Fibroblast of skin of right quadriceps (primary cell): ENCODE data around the gene CYP4A11.
A peak's percentile ranks its signal among the peaks of the same experiment; 100 is the strongest.
"Not testable (repeated sequence)": the region's sequence is repeated elsewhere in the genome, so short reads cannot be mapped to it uniquely, and the experiment has no call there.

Experiments used
- DNase-seq: peaks from one replicate; pipeline ENCODE4 v3.0.0-alpha.2; 2013

CYP4A11 gene, protein sequence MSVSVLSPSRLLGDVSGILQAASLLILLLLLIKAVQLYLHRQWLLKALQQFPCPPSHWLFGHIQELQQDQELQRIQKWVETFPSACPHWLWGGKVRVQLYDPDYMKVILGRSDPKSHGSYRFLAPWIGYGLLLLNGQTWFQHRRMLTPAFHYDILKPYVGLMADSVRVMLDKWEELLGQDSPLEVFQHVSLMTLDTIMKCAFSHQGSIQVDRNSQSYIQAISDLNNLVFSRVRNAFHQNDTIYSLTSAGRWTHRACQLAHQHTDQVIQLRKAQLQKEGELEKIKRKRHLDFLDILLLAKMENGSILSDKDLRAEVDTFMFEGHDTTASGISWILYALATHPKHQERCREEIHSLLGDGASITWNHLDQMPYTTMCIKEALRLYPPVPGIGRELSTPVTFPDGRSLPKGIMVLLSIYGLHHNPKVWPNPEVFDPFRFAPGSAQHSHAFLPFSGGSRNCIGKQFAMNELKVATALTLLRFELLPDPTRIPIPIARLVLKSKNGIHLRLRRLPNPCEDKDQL

DNA sequence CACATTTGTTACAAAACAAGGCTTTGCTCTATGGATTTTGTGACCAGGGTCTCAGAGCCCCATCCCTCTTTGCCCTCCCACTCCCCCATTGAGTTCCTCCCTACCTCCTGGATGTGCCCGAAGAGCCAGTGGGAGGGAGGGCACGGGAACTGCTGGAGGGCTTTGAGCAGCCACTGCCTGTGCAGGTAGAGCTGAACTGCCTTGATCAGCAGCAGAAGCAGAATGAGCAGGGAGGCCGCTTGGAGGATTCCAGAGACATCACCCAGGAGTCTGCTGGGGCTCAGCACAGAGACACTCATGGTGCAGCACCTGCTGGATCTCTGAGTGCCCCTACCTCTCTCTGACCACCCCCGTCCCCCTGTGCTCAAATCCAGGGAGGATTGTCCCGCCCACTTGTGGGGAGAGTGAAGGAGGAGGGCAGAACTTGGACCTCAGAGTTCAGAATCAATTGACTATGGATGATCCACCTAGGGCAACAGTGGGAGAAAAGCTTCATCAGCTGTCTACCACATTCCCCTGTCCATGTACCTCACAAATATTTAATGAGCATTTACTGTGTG is at the start of gene CYP4A11:
Gene CYP4A11 (minus strand): TSS at position 342 of the 560 bp plus-strand sequence. CDS start 43 bp downstream, at position 299.
- no peak for DNase-seq

DNA sequence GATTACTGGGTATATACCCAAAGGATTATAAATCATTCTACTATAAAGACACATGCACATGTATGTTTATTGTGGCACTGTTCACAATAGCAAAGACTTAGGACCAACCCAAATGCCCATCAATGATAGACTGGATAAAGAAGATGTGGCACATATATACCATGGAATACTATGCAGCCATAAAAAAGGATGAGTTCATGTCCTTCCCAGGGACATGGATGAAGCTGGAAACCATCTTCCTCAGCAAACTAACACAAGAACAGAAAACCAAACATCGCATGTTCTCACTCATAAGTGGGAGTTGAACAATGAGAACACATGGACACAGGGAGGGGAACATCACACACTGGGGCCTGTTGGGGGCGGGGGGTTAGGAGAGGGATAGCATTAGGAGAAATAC is 49.3 kb upstream of the CYP4A11 start:
- not testable (repeated sequence) for DNase-seq

DNA sequence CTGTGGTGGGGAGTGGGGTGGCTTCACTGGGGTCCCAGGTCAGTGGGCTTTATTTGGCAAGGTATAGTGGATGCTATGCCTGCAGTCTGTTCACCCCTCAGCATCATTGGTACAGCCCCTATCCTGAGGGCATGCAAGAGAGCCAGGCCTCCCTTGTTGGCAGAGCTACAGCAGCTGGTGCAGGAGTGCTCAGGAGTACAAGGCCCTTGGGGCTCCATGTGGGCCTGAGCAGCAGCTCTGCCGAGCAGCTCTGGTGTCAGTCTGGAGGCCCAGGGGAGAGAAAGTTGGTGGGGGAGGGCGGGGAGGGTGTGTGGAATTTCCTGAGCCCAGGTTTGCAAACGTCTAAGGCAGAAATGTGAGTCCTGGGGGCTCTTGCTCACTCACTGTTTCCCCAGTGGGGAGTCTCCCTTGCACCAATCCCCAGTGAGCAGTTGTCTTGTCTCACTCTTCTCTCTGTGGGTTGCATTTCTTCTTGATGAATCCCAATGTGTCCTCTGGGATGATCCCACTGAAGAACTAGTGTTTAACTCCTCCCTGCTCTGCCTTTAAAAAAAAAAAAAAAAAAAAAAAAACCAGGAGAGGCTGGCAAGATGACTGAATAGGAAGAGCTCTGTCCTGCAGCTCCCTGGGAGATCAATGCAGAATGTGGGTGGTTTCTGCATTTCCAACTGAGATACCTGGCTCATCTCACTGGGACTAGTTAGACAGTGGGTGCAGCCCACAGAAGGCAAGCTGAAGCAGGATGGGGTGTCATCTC is 42.7 kb upstream of the CYP4A11 start:
- DNase-seq = peak; percentile 44

DNA sequence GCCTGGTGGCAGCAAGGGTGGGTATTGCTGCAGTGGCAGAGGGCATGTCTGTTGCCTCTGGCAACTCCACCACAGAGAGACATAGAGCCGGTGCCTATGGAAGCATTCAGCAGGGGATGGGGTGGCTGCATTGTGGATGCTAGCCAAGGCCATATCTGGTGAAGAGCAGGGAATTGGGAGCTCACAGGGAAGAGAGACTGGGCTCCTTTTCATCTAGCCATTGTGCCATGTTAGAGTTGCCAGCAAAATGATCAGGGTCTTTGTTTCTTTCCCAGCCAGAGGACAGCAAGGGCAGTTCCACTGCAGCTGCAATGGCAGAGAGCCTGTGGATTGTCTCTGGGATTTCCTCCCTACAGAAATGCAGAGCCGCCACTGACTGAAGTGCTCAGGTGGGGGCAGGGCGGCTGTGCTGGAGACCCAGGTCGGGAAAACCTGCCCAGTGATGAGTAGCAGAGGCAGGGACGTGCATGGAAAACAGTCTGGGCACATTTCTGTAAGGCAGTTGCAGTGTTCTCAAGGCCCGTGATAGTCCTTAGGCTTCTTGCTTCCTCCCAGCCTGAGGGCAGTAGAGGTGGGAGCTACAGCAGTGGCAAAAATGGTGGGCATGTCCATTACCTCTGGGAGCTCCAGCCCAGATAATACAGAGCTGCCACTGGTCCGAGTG is 42.0 kb upstream of the CYP4A11 start:
- no peak for DNase-seq

DNA sequence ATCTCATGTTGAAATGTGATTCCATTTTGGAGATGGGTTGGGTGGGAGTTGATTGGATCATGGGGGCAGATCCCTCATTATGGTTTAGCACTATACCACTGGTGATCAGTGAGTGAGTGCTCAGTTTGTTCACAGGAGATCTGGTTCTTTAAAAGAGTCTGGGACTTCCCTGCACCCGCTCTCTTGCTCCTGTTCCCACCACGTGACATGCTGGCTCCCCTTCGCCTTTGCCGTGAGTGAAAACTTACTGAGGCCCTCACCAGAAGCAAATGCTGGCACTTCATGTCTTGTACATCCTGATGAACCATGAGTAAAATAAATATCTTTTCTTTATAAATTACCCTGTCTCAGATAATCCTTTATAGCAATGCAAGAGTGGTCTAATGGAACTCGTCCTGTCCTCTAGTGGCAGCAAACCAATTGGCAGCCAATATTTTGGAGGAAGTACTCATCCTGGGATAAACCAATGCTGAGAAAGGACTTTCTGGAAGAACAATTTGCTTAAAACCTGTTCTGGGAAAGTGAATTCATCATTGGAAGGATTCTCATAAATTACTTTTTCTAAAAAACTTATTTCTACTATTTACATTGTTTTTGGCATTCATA is 27.8 kb upstream of the CYP4A11 start:
- DNase-seq = no peak

DNA sequence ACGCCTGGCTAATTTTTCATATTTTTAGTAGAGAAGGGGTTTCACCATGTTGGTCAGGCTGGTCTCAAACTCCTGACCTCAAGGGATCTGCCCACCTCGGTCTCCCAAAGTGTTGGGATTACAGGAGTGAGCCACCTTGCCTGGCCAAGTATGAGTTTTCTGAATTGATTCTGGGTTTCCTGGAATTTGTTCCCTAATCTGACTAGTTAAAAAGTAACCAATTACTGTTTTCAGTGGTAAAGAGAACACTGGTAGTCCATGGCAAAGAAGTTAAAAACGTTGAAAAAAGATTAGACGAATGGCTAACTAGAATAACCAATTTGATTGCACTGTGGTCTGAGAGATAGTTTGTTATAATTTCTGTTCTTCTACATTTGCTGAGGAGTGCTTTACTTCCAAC is 21.0 kb upstream of the CYP4A11 start:
- DNase-seq = not testable (repeated sequence)

DNA sequence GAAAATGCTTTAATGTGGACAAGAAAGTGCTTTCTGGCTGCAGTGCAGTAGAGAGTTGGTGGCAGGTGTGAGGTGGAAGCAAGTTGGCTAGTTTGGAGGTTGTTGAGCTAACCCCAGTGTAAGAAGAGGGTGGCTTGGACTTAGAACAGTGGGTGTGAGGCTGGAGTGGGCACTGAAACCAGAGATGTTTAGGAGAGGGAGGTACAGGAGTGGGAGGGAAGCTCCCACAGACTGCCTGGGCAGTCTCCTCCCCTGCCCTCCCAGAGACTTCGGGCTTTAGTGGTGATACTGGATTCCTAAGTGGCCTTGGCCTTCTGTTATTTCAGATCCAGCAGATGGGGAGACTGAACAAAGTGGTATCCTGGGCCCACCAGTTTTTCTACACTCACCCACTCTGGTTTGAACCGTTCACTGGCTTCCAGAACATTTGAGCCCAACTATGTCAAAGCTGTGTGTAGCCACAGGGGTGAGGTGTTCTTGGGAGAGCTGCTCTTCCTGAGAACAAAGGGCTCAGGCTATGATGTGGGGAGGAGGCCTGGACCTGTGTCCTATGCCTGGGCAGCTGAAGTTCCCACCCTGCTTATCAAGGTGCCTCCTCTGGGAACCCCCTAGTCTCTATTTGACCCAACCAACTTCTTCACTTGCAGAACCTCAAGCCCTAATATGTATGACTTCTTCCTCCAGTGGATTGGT is 19.9 kb upstream of the CYP4A11 start:
- DNase-seq = no peak

DNA sequence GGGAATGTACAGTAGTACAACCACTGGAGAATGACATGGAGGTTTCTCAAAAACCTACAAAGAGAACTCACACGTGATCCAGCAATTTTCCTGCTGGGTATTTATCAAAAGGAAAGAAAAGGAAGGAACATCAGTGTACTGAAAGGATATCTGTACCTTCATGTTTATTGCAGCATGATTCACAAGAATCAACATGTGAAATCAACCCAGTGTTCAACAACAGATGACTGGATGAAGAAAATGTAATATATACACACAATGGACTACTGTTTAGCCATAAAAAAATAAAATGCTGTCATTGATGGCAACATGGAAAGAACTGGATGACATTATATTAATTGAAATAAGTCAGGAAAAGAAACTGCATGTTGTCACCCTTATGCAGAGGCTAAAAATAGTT is 19.0 kb upstream of the CYP4A11 start:
- no peak for DNase-seq

DNA sequence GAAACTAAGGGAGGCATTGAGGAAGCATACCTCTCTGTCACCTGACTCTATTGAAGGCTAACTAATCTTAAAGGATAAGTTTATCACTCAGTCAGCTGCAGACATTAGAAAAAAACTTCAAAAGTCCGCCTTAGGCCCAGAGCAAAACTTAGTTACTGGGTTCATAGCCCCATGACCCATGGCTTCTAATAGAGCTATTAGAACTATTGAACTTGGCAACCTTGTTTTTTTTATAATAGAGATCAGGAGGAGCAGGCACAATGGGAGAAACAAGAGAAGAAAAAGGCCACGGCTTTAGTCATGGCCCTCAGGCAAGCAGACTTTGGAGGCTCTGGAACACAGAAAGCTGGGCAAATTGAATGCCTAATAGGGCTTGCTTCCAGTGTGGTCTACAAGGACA is 13.8 kb upstream of the CYP4A11 start:
- not testable (repeated sequence) for DNase-seq

DNA sequence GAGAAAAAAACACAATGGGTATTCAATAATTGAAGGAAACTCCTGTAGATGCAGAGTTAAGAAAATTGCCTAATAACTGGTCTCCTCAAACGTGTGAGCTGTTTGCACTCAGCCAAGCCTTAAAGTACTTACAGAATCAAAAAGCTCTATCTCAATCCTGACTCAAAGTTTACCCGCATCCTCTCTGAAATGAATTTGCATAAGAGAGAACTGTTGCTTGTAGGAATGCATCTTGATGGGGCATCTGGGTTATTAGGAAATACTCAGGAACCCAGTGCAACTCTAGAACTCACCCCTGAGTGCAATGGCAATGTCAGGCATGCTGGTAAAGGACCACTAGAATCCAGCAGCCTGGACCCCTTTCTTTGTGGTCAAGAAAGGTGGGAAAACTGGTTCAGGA is 12.6 kb upstream of the CYP4A11 start:
- not testable (repeated sequence) for DNase-seq

DNA sequence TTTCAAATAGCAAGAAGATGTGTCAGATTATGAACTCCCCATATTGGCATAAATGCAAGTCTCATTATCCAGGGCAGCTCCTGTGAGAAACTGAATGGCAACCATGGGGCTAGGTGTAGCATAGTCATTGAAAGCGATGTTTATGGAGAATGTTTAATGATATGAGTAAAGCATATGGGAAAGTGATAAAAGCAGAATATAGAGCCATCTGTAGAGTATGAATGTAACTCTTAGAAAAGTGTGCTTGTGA is 8.1 kb upstream of the CYP4A11 start:
- not testable (repeated sequence) for DNase-seq

DNA sequence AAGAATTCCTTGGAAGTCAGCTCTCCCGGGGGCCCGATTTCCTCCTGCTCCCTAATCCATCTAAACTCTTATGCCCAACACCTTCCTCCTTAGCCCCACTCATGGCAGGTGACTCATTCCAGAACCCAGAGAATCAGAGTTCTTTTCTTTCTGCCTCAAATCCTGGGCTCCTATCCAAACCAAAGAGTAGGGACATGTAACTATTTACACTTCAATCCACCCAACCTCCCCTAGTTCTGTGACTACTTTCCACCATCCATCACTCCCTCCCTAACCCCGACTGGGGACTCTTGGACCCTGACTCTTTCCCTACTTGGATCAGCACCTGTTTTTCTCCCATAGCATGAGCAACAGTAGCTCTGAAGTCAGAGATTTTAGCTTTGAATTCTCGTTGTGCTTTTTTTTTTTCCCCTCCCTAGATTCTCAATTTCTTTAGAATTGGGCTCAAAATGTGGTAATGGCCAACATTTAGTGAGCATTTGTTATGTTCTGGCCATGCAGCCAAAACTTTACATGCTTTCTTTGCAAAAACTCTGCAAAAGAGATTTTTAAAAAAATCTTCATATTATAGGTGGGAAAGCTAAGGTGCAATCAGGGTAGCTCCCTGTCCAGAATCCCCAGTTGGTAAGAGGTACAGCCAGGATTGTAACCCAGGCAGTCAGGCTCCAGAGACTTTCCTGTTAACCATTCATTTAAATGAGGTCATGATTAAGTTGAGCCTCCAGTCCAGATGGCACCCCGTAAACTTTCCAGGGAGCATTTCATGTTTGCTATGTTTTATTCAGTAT is 7.5 kb upstream of the CYP4A11 start:
- no peak for DNase-seq

DNA sequence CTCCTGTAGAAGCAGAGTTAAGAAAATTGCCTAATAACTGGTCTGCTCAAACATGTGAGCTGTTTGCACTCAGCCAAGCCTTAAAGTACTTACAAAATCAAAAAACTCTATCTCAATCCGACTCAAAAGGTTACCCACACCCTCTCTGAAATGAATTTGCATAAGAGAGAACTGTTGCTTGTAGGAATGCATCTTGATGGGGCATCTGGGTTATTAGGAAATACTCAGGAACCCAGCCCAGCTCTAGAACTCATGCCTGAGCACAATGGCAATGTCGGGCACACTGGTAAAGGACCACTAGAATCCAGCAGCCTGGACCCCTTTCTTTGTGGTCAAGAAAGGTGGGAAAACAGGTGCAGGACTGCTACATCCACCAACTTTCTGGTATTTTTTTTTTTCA is 6.4 kb upstream of the CYP4A11 start:
- not testable (repeated sequence) for DNase-seq

DNA sequence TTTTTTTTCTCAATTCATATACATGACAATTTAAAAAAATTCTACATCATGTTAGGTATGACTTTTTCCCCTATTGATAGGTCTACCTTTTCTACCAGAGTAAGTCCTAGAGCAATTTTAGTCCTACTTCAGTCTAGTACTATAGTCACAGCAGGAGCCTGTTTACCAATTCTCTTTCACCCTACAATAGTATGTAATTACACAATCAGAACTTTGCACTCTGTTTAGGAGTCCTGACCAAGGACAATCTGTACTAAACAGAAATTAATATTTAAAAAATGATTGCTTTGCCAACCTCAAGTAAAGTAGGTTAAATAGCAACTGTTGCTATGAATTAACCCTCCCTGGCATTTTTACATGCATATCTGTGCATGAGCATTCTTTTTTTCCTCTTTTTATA is 810 bp upstream of the CYP4A11 start:
- DNase-seq = no peak

DNA sequence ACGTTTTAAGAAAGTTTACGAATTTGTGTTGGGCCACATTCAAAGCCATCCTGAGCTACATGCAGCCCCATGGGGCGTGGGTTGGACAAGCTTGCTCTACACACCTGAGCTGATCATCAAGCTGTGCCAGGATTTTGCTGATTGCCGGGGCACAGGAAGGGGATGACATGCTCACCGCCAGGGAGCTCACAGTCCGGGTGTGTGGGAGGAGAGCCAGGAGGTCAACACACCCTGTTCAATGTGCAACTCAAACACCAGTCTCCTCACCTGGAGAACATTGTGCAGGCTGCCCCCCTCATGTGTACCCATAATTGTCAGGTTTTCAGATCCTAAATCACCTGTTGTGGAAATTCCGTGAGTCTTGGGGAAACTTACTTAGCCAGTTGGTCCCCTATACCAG is 969 bp downstream of the CYP4A11 start:
- no peak for DNase-seq

DNA sequence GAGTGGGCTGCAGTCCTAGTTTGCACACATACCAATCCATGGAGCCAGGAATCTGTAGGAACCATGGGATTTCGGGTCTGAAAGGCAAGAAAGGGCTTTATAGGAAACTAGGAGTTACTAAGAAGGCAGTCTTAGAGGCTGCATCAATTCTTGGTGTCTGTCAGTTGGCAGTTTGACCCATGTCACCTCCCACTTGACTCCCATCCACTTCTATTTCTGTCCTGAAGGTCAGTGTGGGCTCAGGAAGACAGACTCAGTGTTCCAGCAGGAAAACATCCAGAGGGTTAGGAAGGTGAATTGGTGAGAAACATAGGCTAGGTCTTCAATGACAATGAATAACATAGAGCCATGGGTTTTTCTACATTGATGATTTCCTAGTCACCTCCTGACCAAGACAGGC is 4.0 kb downstream of the CYP4A11 start:
- no peak for DNase-seq

DNA sequence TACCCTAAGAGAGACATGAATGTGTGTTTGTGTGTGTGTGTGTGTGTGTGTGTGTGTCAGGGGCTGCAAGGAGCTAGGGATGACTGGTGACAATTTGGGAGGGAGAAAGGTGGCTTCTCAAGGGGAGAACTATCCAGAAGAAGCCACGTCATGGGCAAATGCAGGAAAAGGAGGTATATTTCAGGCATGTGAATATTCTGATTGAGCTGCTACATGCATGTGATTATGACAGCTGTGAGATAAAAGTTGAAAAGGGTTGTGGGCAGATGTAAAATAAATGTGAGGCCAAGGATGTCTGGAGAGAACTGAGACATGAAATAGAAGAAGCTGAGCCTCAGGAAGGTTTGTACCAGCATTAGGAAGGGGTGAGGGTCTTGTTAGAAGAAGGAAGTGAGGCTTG is 4.5 kb downstream of the CYP4A11 start:
- no peak for DNase-seq

DNA sequence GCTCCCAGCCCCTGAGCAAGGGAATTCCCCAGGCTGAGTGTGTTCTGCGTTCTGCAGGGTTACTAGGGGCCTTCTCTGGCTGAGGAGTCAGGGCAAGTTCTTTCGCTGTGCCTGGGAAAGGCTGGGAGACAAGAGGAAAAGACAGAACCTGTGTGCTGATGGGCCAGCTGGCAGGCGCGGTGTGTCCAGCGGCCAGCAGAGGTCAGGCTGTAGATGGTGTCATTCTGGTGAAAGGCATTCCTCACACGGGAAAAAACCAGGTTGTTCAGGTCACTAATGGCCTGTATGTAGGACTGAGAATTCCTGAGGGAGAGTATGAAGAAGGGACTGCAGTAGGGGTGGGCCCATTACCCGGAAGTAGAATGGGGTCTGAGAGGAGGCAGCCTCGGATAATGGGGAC is 6.4 kb downstream of the CYP4A11 start:
- not testable (repeated sequence) for DNase-seq

DNA sequence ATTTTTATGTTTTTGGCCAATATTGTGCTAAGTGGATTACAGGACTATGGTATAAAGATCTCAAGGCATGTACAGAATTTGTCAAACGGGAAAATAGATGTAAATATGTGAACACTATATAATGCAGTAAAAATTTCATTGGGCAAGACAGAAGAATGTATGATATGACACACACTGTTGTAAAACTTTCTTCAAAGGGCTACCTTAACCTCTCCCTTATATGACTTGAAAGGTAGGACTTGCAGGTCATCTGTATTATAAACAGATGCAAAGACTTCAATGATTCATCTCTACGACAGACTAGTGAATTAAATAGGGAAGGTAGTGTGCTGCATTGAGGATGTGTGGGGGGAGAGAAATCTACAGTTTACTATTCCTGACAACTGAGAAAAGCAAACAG is 9.3 kb downstream of the CYP4A11 start:
- DNase-seq = not testable (repeated sequence)

DNA sequence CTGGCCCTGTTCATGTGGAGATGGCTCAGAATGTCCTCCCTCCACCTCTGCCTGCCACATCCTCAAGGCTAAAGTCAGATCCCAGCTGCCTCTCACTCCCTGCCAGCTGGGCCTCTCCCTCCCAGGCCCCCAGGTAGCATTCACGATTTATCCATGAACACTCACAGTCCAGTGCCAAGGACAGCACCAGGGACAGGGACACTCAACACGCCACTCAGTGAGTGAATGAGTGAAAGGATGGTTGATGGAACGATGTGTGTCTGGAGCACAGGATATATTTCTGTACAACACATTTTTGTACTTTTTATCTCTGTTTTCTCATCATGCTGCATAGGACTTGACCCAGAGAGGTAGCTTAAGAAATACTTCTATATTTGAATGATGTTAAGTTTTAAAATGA is 10.1 kb downstream of the CYP4A11 start:
- no peak for DNase-seq

DNA sequence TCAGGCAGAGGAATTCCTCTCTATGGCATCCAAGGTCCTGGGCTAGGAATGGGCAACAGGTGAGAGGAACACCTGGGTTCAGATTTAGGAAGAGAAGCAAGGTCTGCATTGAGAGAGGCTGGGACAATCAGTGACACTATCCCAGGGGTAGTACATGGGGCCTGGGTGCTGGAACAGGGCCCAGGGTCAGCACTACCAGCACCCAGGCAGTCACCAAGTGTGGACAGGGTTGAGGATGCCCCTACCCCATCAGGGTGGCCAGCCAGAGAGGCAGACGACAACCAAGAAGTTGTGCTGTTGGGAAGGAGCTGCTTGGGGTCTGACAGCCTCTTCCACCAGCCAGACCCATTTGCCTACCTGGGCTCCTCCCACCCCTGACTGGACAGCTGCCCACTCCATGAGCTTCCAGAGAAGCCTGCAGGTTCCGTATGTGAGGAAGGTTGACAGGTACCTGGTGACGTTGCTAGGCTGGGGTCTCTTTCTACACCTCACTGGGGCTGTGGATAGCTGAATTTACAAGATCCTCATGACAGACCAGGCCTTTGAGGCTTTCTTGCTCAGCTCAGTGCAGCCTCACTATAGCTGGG is 13.9 kb downstream of the CYP4A11 start:
- DNase-seq = no peak
